ENCODE measurements around the gene CLCN4. TPM values are rescaled to one million over a fixed set of nuclear protein-coding genes. Genes with fewer than 3 reads are reported as not detected.

The CLCN4 gene
- polyA plus RNA-seq, 3 donors, result 0.27 to 1.9 (median 1.3) TPM

- Mint-ChIP-seq H3K36me3 (no peaks in the 10 kb centered on the region), H3K9me3 (peaks cover 0 to 3% (median 0%) of the 10 kb centered on the region in 7 donors), H3K4me3 (no peak overlapping the region), H3K4me1 (no peaks in the 10 kb centered on the region), H3K27me3 (ENCODE audit: low read depth in 3 of 3) (peaks cover 0 to 3% (median 0%) of the 10 kb centered on the region in 3 donors), H3K27ac (no peak overlapping the region)
- intact Hi-C loops (cut with micrococcal nuclease), result no loop called here
- no peaks in the 10 kb centered on the region for H4K20me1 ChIP-seq (ENCODE audit: insufficient read depth, low read length)
- no peak overlapping the region for H3K4me3 ChIP-seq (replicated peaks in 1 of 3; ENCODE audit: low read depth in 2 of 3, low read length in 3 of 3)
- H3K9ac ChIP-seq (ENCODE audit: insufficient read depth, low read length, poor library complexity, severe bottlenecking), result no peak overlapping the region
- no peak overlapping the region for H3K27ac ChIP-seq (ENCODE audit: low read depth in 1 of 2, low read length in 2 of 2)
- H3K27me3 ChIP-seq (ENCODE audit: control insufficient read depth in 2 of 2, insufficient read depth in 2 of 2, low read length in 2 of 2), result no peaks in the 10 kb centered on the region
- no peak overlapping the region for H3K4me2 ChIP-seq (replicated peaks; ENCODE audit: extremely low read depth, low read length, poor library complexity, severe bottlenecking)
- no peaks in the 10 kb centered on the region for H3K36me3 ChIP-seq (replicated peaks in 1 of 2; ENCODE audit: control insufficient read depth in 1 of 2, insufficient read depth in 2 of 2, low read length in 2 of 2)
- no peaks in the 10 kb centered on the region for H3K9me3 ChIP-seq (replicated peaks in 1 of 2; ENCODE audit: control insufficient read depth in 1 of 2, insufficient read depth in 1 of 2, low read length in 2 of 2)
- H3K4me1 ChIP-seq (ENCODE audit: control insufficient read depth in 1 of 2, insufficient read depth in 2 of 2, low read length in 2 of 2), result no peaks in the 10 kb centered on the region
- no peaks in the 10 kb centered on the region for H3K79me2 ChIP-seq (ENCODE audit: insufficient read depth, low read length)
- no peak for TF ChIP-seq CTCF (IDR thresholded peaks at IDR 0.05)
- no peak for DNase-seq
- WGBS (ENCODE audit: insufficient coverage), result 100% methylated on average over 1 of the region's 1 CpG
- no peak overlapping the region for H2AFZ ChIP-seq (ENCODE audit: insufficient read depth, low read depth, low read length, poor library complexity, severe bottlenecking)
Observed at GRCh38 chrX:10282490-10282889, 125.7 kb downstream of the CLCN4 start.

- 71% methylated on average over 2 of the region's 6 CpGs for WGBS (ENCODE audit: insufficient coverage)
- Histone ChIP-seq H3K9me3 (replicated peaks in 1 of 2; ENCODE audit: control insufficient read depth in 1 of 2, insufficient read depth in 1 of 2, low read length in 2 of 2) (no peaks in the 10 kb centered on the region), H3K27me3 (ENCODE audit: control insufficient read depth in 2 of 2, insufficient read depth in 2 of 2, low read length in 2 of 2) (no peaks in the 10 kb centered on the region), H3K27ac (ENCODE audit: low read depth in 1 of 2, low read length in 2 of 2) (no peak overlapping the region), H2AFZ (ENCODE audit: insufficient read depth, low read depth, low read length, poor library complexity, severe bottlenecking) (no peak overlapping the region), H3K9ac (ENCODE audit: insufficient read depth, low read length, poor library complexity, severe bottlenecking) (no peak overlapping the region), H3K79me2 (ENCODE audit: insufficient read depth, low read length) (no peaks in the 10 kb centered on the region), H3K4me3 (replicated peaks in 1 of 3; ENCODE audit: low read depth in 2 of 3, low read length in 3 of 3) (no peak overlapping the region), H3K36me3 (replicated peaks in 1 of 2; ENCODE audit: control insufficient read depth in 1 of 2, insufficient read depth in 2 of 2, low read length in 2 of 2) (no peaks in the 10 kb centered on the region), H3K4me2 (replicated peaks; ENCODE audit: extremely low read depth, low read length, poor library complexity, severe bottlenecking) (no peak overlapping the region), H4K20me1 (ENCODE audit: insufficient read depth, low read length) (no peaks in the 10 kb centered on the region), H3K4me1 (ENCODE audit: control insufficient read depth in 1 of 2, insufficient read depth in 2 of 2, low read length in 2 of 2) (no peaks in the 10 kb centered on the region)
- H3K4me1 Mint-ChIP-seq, result no peaks in the 10 kb centered on the region
- H3K36me3 Mint-ChIP-seq, result no peaks in the 10 kb centered on the region
- no peak overlapping the region for H3K27ac Mint-ChIP-seq
- DNase-seq, result no peak
- H3K4me3 Mint-ChIP-seq, result no peak overlapping the region
- peaks cover 0 to 4% (median 1%) of the 10 kb centered on the region in 3 donors for H3K27me3 Mint-ChIP-seq (ENCODE audit: low read depth in 3 of 3)
- intact Hi-C loops (cut with micrococcal nuclease), result no loop called here
- peaks cover 0 to 5% (median 2%) of the 10 kb centered on the region in 7 donors for H3K9me3 Mint-ChIP-seq
- no peak for TF ChIP-seq CTCF (IDR thresholded peaks at IDR 0.05)
Observed at GRCh38 chrX:10286195-10286594, 129.4 kb downstream of the CLCN4 start.

Other genes starting within 250 kb of the CLCN4 start
- gene CLDN34, start 189.6 kb upstream of the CLCN4 start, polyA plus RNA-seq, result not detected